OCI-LY1 (cell line): ENCODE measurements around the gene ASB9.

ENCODE experiments used
- CTCF ChIP-seq: fragments of 200-600 bp; sonication (generic), shearing (Covaris generic); IDR thresholded peaks from 2 replicates; pipeline ENCODE4 v1.5.1; 2017; ENCODE audit warnings: mild to moderate bottlenecking, antibody characterized with exemption, low read length, moderate library complexity, mixed read lengths
- EZH2 ChIP-seq: fragments of 200-600 bp; sonication (generic), shearing (Covaris generic); IDR thresholded peaks from 2 replicates; pipeline ENCODE4 v1.8.0; 2017; ENCODE audit warnings: borderline replicate concordance, mixed run types, mild to moderate bottlenecking, antibody characterized with exemption, low read length, moderate library complexity, mixed read lengths

- TF ChIP-seq CTCF (no peak), EZH2 (no peak)
These were observed 69.0 kb downstream of the ASB9 start for GRCh38 chrX:15200871-15201270.
